Measurements from ENCODE around the gene PROSER1. TPM values are rescaled to one million over a fixed set of nuclear protein-coding genes. Genes with fewer than 3 reads are reported as not detected.

The PROSER1 gene
- total RNA-seq, 2 donors from 2014 or later: 39.9 to 41.8 TPM

GRCh38 chr13:39023316-39023715 is 14.6 kb downstream of the PROSER1 start:
- DNase-seq (no peak), ATAC-seq (no peak)
- intact Hi-C loops (cut with DNase I): no loop called here
- WGBS, 2 donors: 79 to 81% methylated on average over 2 of the region's 2 CpGs
- no peak for TF ChIP-seq CTCF (IDR thresholded peaks at IDR 0.05)
- TF ChIP-seq POLR2A (IDR thresholded peaks at IDR 0.05): no peak
- peaks cover 8 to 29% of the 10 kb centered on the region in 2 donors for H3K36me3 ChIP-seq (replicated peaks in 1 of 2; ENCODE audit: insufficient read depth in 1 of 2, low read depth in 2 of 2)
- H3K9me3 ChIP-seq: no peaks in the 10 kb centered on the region
- H3K27ac ChIP-seq: peak overlapping the region in 1 of 4 donors; percentile 7
- no peak overlapping the region for H3K4me3 ChIP-seq
- H3K27me3 ChIP-seq: no peaks in the 10 kb centered on the region
- H3K4me1 ChIP-seq: peaks cover 9% of the 10 kb centered on the region

GRCh38 chr13:39020853-39021462 is 16.9 kb downstream of the PROSER1 start:
- H3K9me3 ChIP-seq: no peaks in the 10 kb centered on the region
- H3K36me3 ChIP-seq (replicated peaks in 1 of 2; ENCODE audit: insufficient read depth in 1 of 2, low read depth in 2 of 2): peaks cover 8 to 21% of the 10 kb centered on the region in 2 donors
- H3K4me1 ChIP-seq: peaks cover 9% of the 10 kb centered on the region
- ATAC-seq: no peak
- no peak for TF ChIP-seq POLR2A (IDR thresholded peaks at IDR 0.05)
- no peak for TF ChIP-seq CTCF (IDR thresholded peaks at IDR 0.05)
- no peak overlapping the region for H3K27ac ChIP-seq
- no peaks in the 10 kb centered on the region for H3K27me3 ChIP-seq
- no peak for DNase-seq
- intact Hi-C loops (cut with DNase I): no loop called here
- no peak overlapping the region for H3K4me3 ChIP-seq
- WGBS, 2 donors: 27 to 36% methylated on average over 4 of the region's 4 CpGs

GRCh38 chr13:39016787-39017186 is 21.1 kb downstream of the PROSER1 start:
- TF ChIP-seq POLR2A (IDR thresholded peaks at IDR 0.05): no peak
- peak in 5 of 7 experiments; percentile 24 to 40 (median 29) for TF ChIP-seq CTCF (IDR thresholded peaks at IDR 0.05)
- Histone ChIP-seq H3K27me3 (no peaks in the 10 kb centered on the region), H3K9me3 (no peaks in the 10 kb centered on the region), H3K27ac (no peak overlapping the region), H3K4me1 (peaks cover 9% of the 10 kb centered on the region), H3K36me3 (replicated peaks in 1 of 2; ENCODE audit: insufficient read depth in 1 of 2, low read depth in 2 of 2) (peaks cover 9 to 30% of the 10 kb centered on the region in 2 donors), H3K4me3 (no peak overlapping the region)
- DNase-seq: peak in 1 of 4 donors; percentile 9
- intact Hi-C loops (cut with DNase I): no loop called here
- ATAC-seq: no peak
- WGBS, 2 donors: 20 to 23% methylated on average over 2 of the region's 2 CpGs

- no peaks in the 10 kb centered on the region for H3K9me3 ChIP-seq
- ATAC-seq: no peak
- H3K27me3 ChIP-seq: no peaks in the 10 kb centered on the region
- peaks cover 9 to 34% of the 10 kb centered on the region in 2 donors for H3K36me3 ChIP-seq (replicated peaks in 1 of 2; ENCODE audit: insufficient read depth in 1 of 2, low read depth in 2 of 2)
- peaks cover 6% of the 10 kb centered on the region for H3K4me1 ChIP-seq
- WGBS, 2 donors: 59 to 72% methylated on average over 1 of the region's 1 CpG
- H3K4me3 ChIP-seq: no peak overlapping the region
- intact Hi-C loops (cut with DNase I): no loop called here
- no peak for DNase-seq
- H3K27ac ChIP-seq: no peak overlapping the region
- TF ChIP-seq POLR2A (IDR thresholded peaks at IDR 0.05) (no peak), CTCF (IDR thresholded peaks at IDR 0.05) (no peak)
Observed at GRCh38 chr13:39016087-39016486, 21.8 kb downstream of the PROSER1 start.

GRCh38 chr13:39013462-39013861 is 24.4 kb downstream of the PROSER1 start:
- intact Hi-C loops (cut with DNase I): no loop called here
- WGBS, 2 donors: 82 to 92% methylated on average over 5 of the region's 5 CpGs
- no peaks in the 10 kb centered on the region for H3K27me3 ChIP-seq
- no peaks in the 10 kb centered on the region for H3K9me3 ChIP-seq
- H3K27ac ChIP-seq: no peak overlapping the region
- H3K4me3 ChIP-seq: no peak overlapping the region
- ATAC-seq (no peak), DNase-seq (no peak)
- no peaks in the 10 kb centered on the region for H3K4me1 ChIP-seq
- peaks cover 9 to 35% of the 10 kb centered on the region in 2 donors for H3K36me3 ChIP-seq (replicated peaks in 1 of 2; ENCODE audit: insufficient read depth in 1 of 2, low read depth in 2 of 2)
- TF ChIP-seq CTCF (IDR thresholded peaks at IDR 0.05) (no peak), POLR2A (IDR thresholded peaks at IDR 0.05) (no peak)
